Measurements from ENCODE around the gene PCSK4.
"Not testable (repeated sequence)": the region's sequence is repeated elsewhere in the genome, so short reads cannot be mapped to it uniquely, and the experiment has no call there.

PCSK4 gene

DNA sequence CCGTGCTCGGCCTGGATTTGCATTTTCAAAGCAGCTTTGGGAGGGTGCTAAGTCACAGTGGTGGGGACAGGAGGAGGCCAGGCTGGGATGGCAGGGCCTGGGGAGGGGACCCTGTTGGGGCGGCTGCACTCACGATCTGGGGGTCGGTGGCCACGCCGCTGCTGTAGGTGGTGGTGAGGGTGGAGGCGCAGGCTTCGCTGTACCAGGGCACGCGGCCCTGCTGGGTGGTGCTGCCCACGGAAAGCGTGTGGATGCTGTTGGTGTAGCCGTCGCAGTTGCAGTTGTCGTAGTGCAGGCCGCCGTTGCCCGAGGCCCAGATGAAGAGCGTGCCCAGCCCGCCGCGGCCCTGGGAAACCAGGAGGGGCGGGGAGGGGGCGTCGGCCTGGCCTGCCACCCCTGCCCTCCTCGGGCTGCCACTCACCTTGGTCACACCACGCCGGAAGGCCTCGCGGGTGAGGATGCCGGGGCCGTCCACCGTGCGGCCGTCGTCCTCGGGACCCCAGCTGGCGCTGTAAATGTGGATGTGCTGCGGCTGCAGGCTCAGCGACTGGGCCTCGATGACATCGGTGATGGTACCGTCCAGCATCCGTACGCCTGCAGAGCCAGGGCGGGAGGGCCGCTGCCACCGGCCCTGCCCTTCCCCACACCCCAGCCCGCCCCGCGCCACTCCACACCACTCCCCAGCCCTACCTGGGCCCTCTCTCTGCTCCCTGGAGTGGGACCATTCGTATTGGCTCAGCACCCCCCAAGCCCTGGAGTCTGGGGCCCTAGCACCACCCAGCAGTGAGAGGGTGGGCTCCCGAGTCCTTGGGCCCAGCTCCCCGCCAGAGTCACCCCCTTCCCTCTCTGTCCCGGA lies 3.2 kb downstream of the PCSK4 start:
- no peak for DNase-seq

- no peak for DNase-seq
Observed at GRCh38 chr19:1483979-1484428, 6.1 kb downstream of the PCSK4 start.

- no peak for DNase-seq
Observed at GRCh38 chr19:1483131-1483978, 6.8 kb downstream of the PCSK4 start.

- no peak for DNase-seq
Observed at GRCh38 chr19:1482361-1483130, 7.6 kb downstream of the PCSK4 start.

DNA sequence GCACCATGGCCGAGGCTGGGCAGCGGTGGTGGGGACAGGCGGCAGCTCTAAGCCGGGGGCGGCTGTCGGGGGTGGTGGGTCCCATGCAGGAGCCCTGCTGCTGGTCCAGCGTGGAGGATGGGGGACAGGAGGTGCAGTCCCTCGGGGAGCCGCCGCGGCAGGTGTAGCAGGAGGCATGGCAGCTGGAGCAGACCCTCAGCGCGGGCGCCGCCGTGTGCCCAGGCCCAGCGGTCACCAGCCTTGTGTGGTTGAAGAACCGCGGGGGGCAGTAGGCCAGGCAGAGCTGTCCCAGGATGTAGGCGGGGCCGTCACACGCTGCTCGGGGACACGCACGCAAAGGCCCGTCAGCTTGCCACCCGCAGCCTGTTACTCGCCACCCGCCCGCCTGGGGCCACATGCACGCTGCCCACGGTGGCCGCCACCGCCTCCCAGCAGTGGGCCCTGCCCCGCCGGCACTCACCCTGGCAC lies 8.2 kb downstream of the PCSK4 start:
- no peak for DNase-seq

- DNase-seq: no peak
Observed at GRCh38 chr19:1481224-1481892, 8.8 kb downstream of the PCSK4 start.

GRCh38 chr19:1478934-1479707 lies 11.0 kb downstream of the PCSK4 start, which contains the start of gene C19orf25:
C19orf25 (minus strand) TSS chr19:1479215; CDS start chr19:1478903, 312 bp downstream.
- peak; percentile 92 for DNase-seq

GRCh38 chr19:1477056-1477455 lies 13.1 kb downstream of the PCSK4 start:
- DNase-seq: not testable (repeated sequence)

GRCh38 chr19:1475751-1476437 lies 14.3 kb downstream of the PCSK4 start:
- DNase-seq: no peak

GRCh38 chr19:1474765-1475351 lies 15.3 kb downstream of the PCSK4 start:
- no peak for DNase-seq

- DNase-seq: no peak
Observed at GRCh38 chr19:1474011-1474764, 16.0 kb downstream of the PCSK4 start.

GRCh38 chr19:1473085-1473851 lies 16.9 kb downstream of the PCSK4 start:
- no peak for DNase-seq

DNA sequence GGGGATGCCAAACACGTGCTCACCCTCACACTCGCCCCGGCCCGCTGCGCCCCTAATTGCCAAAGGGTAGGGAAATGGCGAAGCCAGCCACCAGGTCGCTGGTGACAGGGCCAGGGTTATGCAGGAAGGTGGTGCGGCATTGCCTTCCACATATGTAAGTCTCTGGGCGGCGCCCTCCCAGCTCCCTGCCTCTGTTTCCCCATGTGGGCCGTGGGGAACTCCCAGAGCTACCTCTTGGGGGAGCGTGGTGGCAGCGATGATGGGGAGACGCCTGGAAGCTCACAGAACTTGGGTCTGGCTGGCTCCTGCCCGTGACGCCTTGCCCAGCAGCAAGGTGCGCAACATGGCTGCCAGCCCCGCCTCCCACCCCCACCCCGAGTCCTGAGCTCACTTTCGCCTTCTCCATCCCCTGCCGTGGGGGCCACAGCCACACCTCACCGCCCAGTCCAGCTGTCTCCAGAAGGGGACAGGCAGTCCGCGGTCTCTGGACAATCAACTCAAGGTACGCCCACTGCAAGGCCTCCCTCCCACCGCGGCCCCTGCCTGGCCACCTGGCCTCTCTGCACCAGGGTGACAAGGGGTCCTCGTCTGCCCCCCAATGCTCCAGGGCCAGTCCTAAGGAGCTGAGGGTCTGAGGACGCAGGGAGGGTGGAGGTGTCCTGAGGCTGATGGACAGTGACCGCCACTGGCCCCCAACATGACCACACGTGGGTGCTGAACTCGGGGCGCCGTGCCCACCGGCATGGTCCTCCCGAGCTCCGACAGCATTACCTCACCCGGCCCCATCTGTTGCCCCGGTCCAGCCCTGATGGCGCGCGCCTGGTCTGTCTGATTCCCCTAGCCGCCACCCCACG lies 17.7 kb downstream of the PCSK4 start:
- DNase-seq: no peak

DNA sequence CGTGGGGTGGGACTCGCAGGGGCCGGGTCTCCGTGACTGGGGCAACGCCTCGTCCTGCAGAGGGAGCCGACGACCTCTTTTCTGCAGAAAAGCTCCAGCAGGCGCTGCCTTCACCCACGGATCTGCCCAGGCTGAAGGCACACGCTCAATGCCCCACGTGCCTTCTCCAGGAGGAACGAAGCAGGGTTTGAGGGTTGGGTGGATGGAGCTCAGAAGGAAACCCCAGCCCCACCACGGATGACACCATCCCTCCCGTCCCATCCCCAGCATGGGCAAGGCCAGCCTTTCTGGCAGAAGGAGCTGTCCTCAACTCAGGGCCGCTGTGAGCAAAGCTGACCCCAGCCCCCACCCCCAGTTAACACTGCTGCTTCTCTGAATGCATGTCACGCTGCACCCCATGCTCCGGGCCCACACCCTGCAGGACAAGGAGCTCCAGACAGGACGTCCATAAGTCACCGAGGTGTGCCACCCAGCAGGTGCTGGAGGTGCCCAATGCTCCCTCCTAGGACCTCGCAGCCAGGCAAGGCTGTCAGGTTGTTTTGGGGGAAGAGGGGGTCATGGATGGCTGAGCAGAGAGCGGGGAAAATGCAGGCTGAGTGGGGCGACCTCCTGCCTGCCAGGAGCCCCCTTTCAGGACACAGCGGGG lies 18.5 kb downstream of the PCSK4 start:
- no peak for DNase-seq

- no peak for DNase-seq
Observed at GRCh38 chr19:1471010-1471514, 19.1 kb downstream of the PCSK4 start.

- no peak for DNase-seq
Observed at GRCh38 chr19:1470305-1471009, 19.7 kb downstream of the PCSK4 start.

DNA sequence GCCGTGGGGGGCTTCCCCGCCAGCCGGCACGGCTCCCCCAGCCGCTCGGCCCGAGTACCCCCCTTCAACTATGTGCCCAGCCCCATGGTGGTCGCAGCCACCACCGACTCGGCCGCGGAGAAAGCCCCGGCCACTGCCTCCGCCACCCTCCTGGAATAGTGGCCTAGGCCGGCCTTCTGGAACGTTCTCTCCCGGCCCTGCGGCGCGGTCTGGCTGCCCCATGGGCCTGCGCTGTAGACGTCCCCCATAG lies 20.2 kb downstream of the PCSK4 start:
- no peak for DNase-seq
